Measurements from ENCODE around the gene DCST2.

The DCST2 gene

GRCh38 chr1:155033524-155033923 is at the start of gene DCST2, which contains the start of gene DCST1:
DCST2 (minus strand) TSS chr1:155033781; CDS start chr1:155033701, 80 bp downstream.
DCST1 (plus strand) TSS chr1:155033824; CDS start chr1:155034037, 213 bp downstream.
- DNase-seq: no peak

GRCh38 chr1:155083052-155083541 is 49.5 kb upstream of the DCST2 start:
- no peak for DNase-seq

- DNase-seq: no peak
These were observed 48.9 kb upstream of the DCST2 start for GRCh38 chr1:155082301-155083051.

- no peak for DNase-seq
These were observed 48.1 kb upstream of the DCST2 start for GRCh38 chr1:155081472-155082300.

- peak; percentile 98 for DNase-seq
These were observed 47.0 kb upstream of the DCST2 start for GRCh38 chr1:155080312-155081228.

- DNase-seq: no peak
These were observed 46.1 kb upstream of the DCST2 start for GRCh38 chr1:155079487-155080311.

GRCh38 chr1:155079210-155079486 is 45.6 kb upstream of the DCST2 start:
- no peak for DNase-seq

- DNase-seq: peak; percentile 56
These were observed 45.1 kb upstream of the DCST2 start, which contains the start of gene EFNA3 for GRCh38 chr1:155078469-155079209. EFNA3 (plus strand) TSS chr1:155078837; CDS start chr1:155078942, 105 bp downstream.

- no peak for DNase-seq
These were observed 44.3 kb upstream of the DCST2 start for GRCh38 chr1:155077758-155078445.

- no peak for DNase-seq
These were observed 43.8 kb upstream of the DCST2 start for GRCh38 chr1:155077346-155077745.

- DNase-seq: no peak
These were observed 42.8 kb upstream of the DCST2 start for GRCh38 chr1:155076371-155076770.

GRCh38 chr1:155075535-155075934 is 42.0 kb upstream of the DCST2 start:
- DNase-seq: no peak

GRCh38 chr1:155073377-155074242 is 40.0 kb upstream of the DCST2 start:
- DNase-seq: no peak

- DNase-seq: no peak
These were observed 39.1 kb upstream of the DCST2 start for GRCh38 chr1:155072531-155073289.

- DNase-seq: no peak
These were observed 38.1 kb upstream of the DCST2 start for GRCh38 chr1:155071701-155072100.

- peak; percentile 81 for DNase-seq
These were observed 37.4 kb upstream of the DCST2 start for GRCh38 chr1:155070721-155071569.

- no peak for DNase-seq
These were observed 36.6 kb upstream of the DCST2 start for GRCh38 chr1:155070158-155070621.
